GM20000 (cell line): ENCODE data around the gene GRM3.

Experiments
- DNase-seq: peaks from one replicate; pipeline ENCODE4 v3.0.0; 2012; ENCODE audit warnings: low spot score
- TF ChIP-seq, protein P1 (sequence below): IDR thresholded peaks from 2 replicates; pipeline ENCODE4 v1.5.1; 2012; ENCODE audit warnings: mild to moderate bottlenecking, control low read depth; ENCODE audit errors: extremely low read depth, missing control alignments

The GRM3 gene

DNA sequence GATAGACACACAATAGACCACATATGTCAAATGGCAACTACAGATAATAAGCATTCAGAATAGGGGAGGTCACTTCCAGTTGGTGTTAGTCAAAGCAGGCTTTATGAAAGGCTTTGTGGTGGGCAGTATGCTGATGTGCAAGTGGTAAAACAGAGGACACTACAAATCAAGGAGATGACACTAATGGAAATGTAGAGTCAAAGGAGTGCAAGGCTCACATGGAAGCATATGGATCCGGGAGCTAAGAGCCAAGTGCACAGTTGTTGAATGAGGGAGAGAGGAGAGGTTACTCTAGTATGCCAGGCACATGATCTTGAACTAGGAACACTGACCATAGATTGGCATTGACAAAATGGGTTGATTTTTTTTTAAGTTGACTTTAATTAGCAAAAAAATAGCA is 62.7 kb downstream of the GRM3 start:
- DNase-seq = no peak
- TF ChIP-seq, protein P1, sequence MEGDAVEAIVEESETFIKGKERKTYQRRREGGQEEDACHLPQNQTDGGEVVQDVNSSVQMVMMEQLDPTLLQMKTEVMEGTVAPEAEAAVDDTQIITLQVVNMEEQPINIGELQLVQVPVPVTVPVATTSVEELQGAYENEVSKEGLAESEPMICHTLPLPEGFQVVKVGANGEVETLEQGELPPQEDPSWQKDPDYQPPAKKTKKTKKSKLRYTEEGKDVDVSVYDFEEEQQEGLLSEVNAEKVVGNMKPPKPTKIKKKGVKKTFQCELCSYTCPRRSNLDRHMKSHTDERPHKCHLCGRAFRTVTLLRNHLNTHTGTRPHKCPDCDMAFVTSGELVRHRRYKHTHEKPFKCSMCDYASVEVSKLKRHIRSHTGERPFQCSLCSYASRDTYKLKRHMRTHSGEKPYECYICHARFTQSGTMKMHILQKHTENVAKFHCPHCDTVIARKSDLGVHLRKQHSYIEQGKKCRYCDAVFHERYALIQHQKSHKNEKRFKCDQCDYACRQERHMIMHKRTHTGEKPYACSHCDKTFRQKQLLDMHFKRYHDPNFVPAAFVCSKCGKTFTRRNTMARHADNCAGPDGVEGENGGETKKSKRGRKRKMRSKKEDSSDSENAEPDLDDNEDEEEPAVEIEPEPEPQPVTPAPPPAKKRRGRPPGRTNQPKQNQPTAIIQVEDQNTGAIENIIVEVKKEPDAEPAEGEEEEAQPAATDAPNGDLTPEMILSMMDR = no peak

DNA sequence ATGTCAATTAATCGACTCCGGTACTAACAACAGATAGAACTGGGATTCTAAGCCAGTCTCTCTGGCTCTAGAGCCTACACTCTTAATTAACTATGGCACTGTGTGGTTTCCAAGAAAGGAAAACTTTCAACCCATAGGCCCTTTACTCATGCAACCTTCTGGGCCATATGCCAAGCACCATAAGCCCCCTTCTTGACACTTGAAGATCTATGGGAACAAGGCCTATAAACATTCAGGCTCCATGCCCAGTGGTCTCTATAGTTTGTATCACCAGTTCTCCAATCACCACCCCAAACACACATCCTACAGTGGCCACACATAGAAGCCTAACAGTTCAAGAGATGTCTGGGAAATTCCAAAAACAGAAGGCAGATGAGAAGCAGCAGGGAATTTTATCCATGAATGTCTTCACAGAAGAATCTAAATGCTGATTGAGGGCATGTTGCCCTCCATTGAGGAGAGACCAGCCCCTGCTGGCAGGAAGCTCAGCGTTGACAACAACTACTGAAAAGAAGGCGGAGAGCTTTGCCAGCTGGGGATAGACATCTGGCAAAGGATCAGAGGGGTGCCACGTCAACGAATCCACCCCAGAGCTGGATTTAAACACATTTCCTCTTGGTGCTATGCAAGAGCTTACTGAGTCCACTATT is 64.4 kb downstream of the GRM3 start:
- TF ChIP-seq, protein P1 = no peak
- DNase-seq = no peak

DNA sequence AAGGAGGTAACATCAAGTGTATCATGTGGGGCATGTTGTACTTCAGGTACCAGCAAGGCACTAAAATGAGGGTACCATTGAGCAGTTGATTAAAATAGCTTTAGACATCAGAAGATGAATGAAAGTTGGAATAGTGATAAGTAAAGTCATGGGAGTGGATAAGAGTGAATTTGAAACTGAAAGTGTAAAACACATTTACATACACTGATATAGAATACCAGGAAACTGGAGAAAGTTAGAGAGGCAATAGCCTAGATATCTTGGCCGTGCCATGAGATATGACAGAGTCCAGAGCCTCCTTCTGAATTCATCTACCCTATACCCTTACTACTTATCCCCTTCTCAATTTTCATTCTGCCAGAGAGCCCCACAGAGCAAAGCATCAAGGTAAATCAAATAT is 76.6 kb downstream of the GRM3 start:
- DNase-seq = no peak
- TF ChIP-seq, protein P1 = no peak

DNA sequence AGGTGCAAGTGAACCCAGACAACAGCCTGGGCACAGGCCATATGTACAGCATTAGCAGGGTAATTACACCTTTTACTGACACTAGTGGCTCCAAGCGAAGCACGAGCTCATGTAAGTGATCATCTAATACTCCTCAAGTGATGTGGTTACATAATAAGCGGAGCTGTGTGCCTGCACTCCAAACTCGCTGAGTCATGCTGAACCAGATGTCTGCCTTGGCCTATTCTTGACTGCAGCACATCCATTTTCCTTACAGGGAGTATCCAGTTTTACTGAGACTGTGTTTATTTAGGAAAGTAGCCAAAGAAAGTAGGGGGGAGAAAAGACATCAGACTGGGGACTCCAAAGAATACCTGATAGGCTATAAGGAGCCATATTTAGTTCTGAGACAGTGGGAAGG is 90.1 kb downstream of the GRM3 start:
- TF ChIP-seq, protein P1 = no peak

DNA sequence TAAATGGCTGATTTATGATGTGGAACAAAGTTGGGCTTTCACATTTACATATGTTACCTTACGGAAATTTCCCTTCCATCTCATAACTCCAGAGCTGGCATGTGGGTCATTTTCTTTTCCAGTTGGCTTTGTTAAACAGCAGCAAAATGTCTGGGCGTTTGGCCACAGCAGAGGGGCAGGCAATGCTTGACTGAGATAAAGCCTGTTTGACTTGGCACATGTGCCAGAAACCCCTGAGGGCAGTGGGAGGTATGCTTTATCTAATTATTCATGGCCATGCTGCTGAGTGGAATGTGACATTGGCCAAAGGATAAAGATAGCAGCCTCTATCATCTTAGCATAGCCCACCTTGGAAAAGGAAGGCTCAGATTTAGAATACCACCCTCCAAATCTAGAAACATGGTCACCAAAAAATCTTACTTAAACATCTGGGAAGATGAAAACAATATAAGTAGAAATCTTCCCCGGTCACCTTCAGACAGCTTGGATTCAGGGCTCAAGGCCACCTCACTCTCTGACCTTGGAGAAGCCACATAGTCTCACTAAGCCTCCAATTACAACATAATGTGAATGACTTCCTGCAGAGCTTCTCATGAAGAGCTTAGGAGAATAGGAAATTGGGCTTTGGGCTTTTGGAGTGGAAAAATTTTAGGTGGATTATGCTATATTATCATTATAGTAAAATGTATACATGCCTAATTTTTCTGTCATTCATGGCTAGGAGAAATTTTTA is 101.5 kb downstream of the GRM3 start:
- TF ChIP-seq, protein P1 = no peak
- no peak for DNase-seq

More for the DNA sequence above, 90.1 kb downstream of the GRM3 start:
- DNase-seq = no peak

DNA sequence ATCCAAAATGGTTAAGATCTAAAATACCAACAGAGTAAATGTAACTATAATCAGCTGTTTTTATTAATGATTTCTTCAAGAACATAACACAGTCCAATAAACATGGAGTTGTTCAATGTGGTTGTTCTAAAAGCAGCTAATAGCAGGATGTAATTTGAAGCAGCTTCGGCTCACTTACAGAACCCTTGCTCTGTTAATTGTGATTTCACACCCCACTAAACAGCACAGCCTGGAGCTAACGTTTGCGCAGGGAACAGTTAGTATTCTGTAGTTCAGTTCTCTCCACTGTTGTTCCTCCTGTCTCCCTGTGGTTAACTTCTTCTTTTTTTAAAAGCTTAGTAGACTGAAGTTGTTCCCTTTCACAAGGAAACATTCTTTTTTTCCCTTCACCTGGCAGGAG is 104.0 kb downstream of the GRM3 start:
- no peak for DNase-seq
- TF ChIP-seq, protein P1 = no peak

DNA sequence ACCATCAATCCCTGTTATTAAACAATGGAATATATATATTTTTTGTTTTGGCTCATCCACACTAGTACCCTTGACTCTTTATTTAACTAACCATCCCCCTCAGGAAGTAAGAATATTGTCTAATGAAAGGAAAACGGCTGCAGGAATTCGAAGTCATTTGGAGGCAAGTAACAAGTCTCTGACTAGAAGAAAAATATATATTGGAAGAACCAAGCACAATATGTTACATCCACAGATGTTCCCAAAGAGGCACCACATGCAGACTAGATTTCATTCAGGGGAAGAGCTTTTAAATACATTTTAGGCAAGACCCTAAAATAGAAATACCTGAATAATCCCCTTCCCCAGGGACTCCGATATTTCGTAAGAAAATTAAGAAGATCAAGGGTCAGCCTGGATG is 104.5 kb downstream of the GRM3 start:
- no peak for DNase-seq
- TF ChIP-seq, protein P1 = no peak
